ENCODE data around the gene SLC35D3. TPM values are rescaled to one million over a fixed set of nuclear protein-coding genes. Genes with fewer than 3 reads are reported as not detected.

The SLC35D3 gene
- polyA plus RNA-seq, 3 donors: not detected

DNA sequence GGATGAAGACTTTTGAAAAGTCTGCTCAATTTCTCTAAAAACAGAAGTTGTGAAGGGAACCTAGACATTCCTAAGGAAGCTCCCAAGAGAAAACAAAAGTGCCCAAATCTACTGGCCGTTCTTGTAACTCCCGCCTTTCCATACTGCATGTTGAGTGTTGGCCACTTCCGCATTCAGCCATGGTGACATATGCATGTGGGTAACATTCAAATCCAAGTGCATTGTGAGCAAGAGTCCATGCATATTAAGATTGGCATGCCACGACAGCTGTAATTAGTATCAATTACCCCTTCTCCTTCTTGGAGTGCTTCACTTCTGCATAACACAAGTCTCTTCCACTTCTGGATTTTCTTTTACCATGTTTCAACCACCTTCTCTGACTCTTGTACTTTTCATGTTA is 8.4 kb downstream of the SLC35D3 start:
- 100% methylated on average over 1 of the region's 4 CpGs for WGBS (ENCODE audit: insufficient coverage)
- TF ChIP-seq, protein P1, sequence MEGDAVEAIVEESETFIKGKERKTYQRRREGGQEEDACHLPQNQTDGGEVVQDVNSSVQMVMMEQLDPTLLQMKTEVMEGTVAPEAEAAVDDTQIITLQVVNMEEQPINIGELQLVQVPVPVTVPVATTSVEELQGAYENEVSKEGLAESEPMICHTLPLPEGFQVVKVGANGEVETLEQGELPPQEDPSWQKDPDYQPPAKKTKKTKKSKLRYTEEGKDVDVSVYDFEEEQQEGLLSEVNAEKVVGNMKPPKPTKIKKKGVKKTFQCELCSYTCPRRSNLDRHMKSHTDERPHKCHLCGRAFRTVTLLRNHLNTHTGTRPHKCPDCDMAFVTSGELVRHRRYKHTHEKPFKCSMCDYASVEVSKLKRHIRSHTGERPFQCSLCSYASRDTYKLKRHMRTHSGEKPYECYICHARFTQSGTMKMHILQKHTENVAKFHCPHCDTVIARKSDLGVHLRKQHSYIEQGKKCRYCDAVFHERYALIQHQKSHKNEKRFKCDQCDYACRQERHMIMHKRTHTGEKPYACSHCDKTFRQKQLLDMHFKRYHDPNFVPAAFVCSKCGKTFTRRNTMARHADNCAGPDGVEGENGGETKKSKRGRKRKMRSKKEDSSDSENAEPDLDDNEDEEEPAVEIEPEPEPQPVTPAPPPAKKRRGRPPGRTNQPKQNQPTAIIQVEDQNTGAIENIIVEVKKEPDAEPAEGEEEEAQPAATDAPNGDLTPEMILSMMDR (IDR thresholded peaks at IDR 0.05): no peak

DNA sequence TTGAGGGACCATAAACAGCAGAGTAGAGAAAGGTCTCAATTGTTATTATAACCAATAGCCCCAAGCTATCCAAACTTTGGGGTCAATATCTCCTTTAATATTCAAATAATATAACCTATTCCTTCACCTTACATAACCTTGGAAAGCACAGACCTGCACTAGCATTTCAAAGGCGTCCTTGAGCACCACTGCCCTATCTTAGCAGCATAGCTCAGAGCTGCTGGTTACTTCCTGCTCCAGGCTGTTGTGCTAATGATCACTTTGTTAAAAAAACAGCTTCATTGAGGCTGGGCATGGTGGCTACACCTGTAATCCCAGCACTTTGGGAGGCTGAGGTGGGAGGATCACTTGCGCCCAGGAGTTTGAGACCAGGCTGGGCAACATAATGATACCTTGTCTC is 10.5 kb downstream of the SLC35D3 start:
- no peaks in the 10 kb centered on the region for H3K9me3 Mint-ChIP-seq
- DNase-seq: no peak
- H3K36me3 Mint-ChIP-seq: no peaks in the 10 kb centered on the region
- no peak overlapping the region for H3K27ac Mint-ChIP-seq
- no peak overlapping the region for H3K9ac ChIP-seq (ENCODE audit: insufficient read depth, low read length, poor library complexity, severe bottlenecking)
- H3K27me3 ChIP-seq (ENCODE audit: control insufficient read depth in 2 of 2, insufficient read depth in 2 of 2, low read length in 2 of 2): peaks cover 9 to 21% of the 10 kb centered on the region in 2 donors
- no peak overlapping the region for H3K4me3 Mint-ChIP-seq
- no peak overlapping the region for H2AFZ ChIP-seq (ENCODE audit: insufficient read depth, low read depth, low read length, poor library complexity, severe bottlenecking)
- intact Hi-C loops (cut with micrococcal nuclease): no loop called here
- TF ChIP-seq, protein P1 (IDR thresholded peaks at IDR 0.05): no peak
- no peak overlapping the region for H3K4me2 ChIP-seq (replicated peaks; ENCODE audit: extremely low read depth, low read length, poor library complexity, severe bottlenecking)
- peaks cover 7 to 45% (median 23%) of the 10 kb centered on the region in 3 donors for H3K27me3 Mint-ChIP-seq (ENCODE audit: low read depth in 3 of 3)
- no peak overlapping the region for H3K27ac ChIP-seq (ENCODE audit: low read depth in 1 of 2, low read length in 2 of 2)
- no peaks in the 10 kb centered on the region for H3K79me2 ChIP-seq (ENCODE audit: insufficient read depth, low read length)
- no peaks in the 10 kb centered on the region for H3K36me3 ChIP-seq (replicated peaks in 1 of 2; ENCODE audit: control insufficient read depth in 1 of 2, insufficient read depth in 2 of 2, low read length in 2 of 2)
- no peak overlapping the region for H3K4me3 ChIP-seq (replicated peaks in 1 of 3; ENCODE audit: low read depth in 2 of 3, low read length in 3 of 3)
- no peaks in the 10 kb centered on the region for H4K20me1 ChIP-seq (ENCODE audit: insufficient read depth, low read length)
- H3K4me1 Mint-ChIP-seq: no peaks in the 10 kb centered on the region
- no peaks in the 10 kb centered on the region for H3K4me1 ChIP-seq (ENCODE audit: control insufficient read depth in 1 of 2, insufficient read depth in 2 of 2, low read length in 2 of 2)
- WGBS (ENCODE audit: insufficient coverage): no CpG with 5 or more reads among the region's 2 CpGs
- H3K9me3 ChIP-seq (replicated peaks in 1 of 2; ENCODE audit: control insufficient read depth in 1 of 2, insufficient read depth in 1 of 2, low read length in 2 of 2): no peaks in the 10 kb centered on the region

More for the DNA sequence above, 8.4 kb downstream of the SLC35D3 start:
- no peak overlapping the region for H3K27ac ChIP-seq (ENCODE audit: low read depth in 1 of 2, low read length in 2 of 2)
- peaks cover 7 to 26% of the 10 kb centered on the region in 2 donors for H3K27me3 ChIP-seq (ENCODE audit: control insufficient read depth in 2 of 2, insufficient read depth in 2 of 2, low read length in 2 of 2)
- Mint-ChIP-seq H3K36me3 (no peaks in the 10 kb centered on the region), H3K4me3 (no peak overlapping the region), H3K27me3 (ENCODE audit: low read depth in 3 of 3) (peaks cover 15 to 50% (median 27%) of the 10 kb centered on the region in 3 donors), H3K9me3 (peaks cover 0 to 3% (median 0%) of the 10 kb centered on the region in 7 donors), H3K4me1 (no peaks in the 10 kb centered on the region), H3K27ac (no peak overlapping the region)
- H3K9ac ChIP-seq (ENCODE audit: insufficient read depth, low read length, poor library complexity, severe bottlenecking): no peak overlapping the region
- intact Hi-C loops (cut with micrococcal nuclease): no loop called here
- H3K79me2 ChIP-seq (ENCODE audit: insufficient read depth, low read length): no peaks in the 10 kb centered on the region
- no peak overlapping the region for H3K4me3 ChIP-seq (replicated peaks in 1 of 3; ENCODE audit: low read depth in 2 of 3, low read length in 3 of 3)
- no peaks in the 10 kb centered on the region for H4K20me1 ChIP-seq (ENCODE audit: insufficient read depth, low read length)
- no peak overlapping the region for H2AFZ ChIP-seq (ENCODE audit: insufficient read depth, low read depth, low read length, poor library complexity, severe bottlenecking)
- no peaks in the 10 kb centered on the region for H3K4me1 ChIP-seq (ENCODE audit: control insufficient read depth in 1 of 2, insufficient read depth in 2 of 2, low read length in 2 of 2)
- DNase-seq: no peak
- no peaks in the 10 kb centered on the region for H3K36me3 ChIP-seq (replicated peaks in 1 of 2; ENCODE audit: control insufficient read depth in 1 of 2, insufficient read depth in 2 of 2, low read length in 2 of 2)
- H3K4me2 ChIP-seq (replicated peaks; ENCODE audit: extremely low read depth, low read length, poor library complexity, severe bottlenecking): no peak overlapping the region
- H3K9me3 ChIP-seq (replicated peaks in 1 of 2; ENCODE audit: control insufficient read depth in 1 of 2, insufficient read depth in 1 of 2, low read length in 2 of 2): no peaks in the 10 kb centered on the region
